ENCODE measurements around the gene RAB28. TPM values are rescaled to one million over a fixed set of nuclear protein-coding genes. Genes with fewer than 3 reads are reported as not detected.

RAB28 gene
- total and polyA plus RNA-seq, 12 donors: 9.7 to 23.1 (median 15.3) TPM

GRCh38 chr4:13525606-13526281 is 41.6 kb upstream of the RAB28 start:
- Histone ChIP-seq H3K27ac (no peak overlapping the region), H3K27me3 (peaks cover 97% of the 10 kb centered on the region), H3K4me1 (replicated peaks in 1 of 2) (no peaks in the 10 kb centered on the region), H3K36me3 (replicated peaks in 1 of 2) (no peaks in the 10 kb centered on the region), H3K4me3 (no peak overlapping the region), H3K9me3 (replicated peaks in 1 of 3) (no peaks in the 10 kb centered on the region)
- WGBS, 4 donors: 37 to 49% (median 44%) methylated on average over 4 of the region's 4 CpGs
- no peak for TF ChIP-seq CTCF (IDR thresholded peaks at IDR 0.05)
- no peak for TF ChIP-seq POLR2A (IDR thresholded peaks at IDR 0.05)
- DNase-seq: no peak
- intact Hi-C loops (cut with DNase I): no loop called here

- Histone ChIP-seq H3K4me1 (replicated peaks in 1 of 2) (no peaks in the 10 kb centered on the region), H3K36me3 (replicated peaks in 1 of 2) (no peaks in the 10 kb centered on the region), H3K27ac (no peak overlapping the region), H3K27me3 (peaks cover 97% of the 10 kb centered on the region), H3K4me3 (no peak overlapping the region), H3K9me3 (replicated peaks in 1 of 3) (no peaks in the 10 kb centered on the region)
- intact Hi-C loops (cut with DNase I): no loop called here
- no peak for DNase-seq
- TF ChIP-seq CTCF (IDR thresholded peaks at IDR 0.05) (no peak), POLR2A (IDR thresholded peaks at IDR 0.05) (no peak)
- WGBS, 4 donors: 9 to 21% (median 12%) methylated on average over 15 to 36 of the region's 36 CpGs
Observed at GRCh38 chr4:13524504-13525243, 40.5 kb upstream of the RAB28 start.

- intact Hi-C loops (cut with DNase I): no loop called here
Observed at GRCh38 chr4:13523591-13524503, 39.7 kb upstream of the RAB28 start.

More at GRCh38 chr4:13523591-13524503, 39.7 kb upstream of the RAB28 start:
- no peak for TF ChIP-seq POLR2A (IDR thresholded peaks at IDR 0.05)
- TF ChIP-seq CTCF (IDR thresholded peaks at IDR 0.05): no peak
- 9 to 15% (median 14%) methylated on average over 34 to 59 of the region's 59 CpGs for WGBS, 4 donors
- no peak overlapping the region for H3K27ac ChIP-seq
- no peaks in the 10 kb centered on the region for H3K36me3 ChIP-seq (replicated peaks in 1 of 2)
- DNase-seq: no peak
- no peaks in the 10 kb centered on the region for H3K9me3 ChIP-seq (replicated peaks in 1 of 3)
- no peak overlapping the region for H3K4me3 ChIP-seq
- no peaks in the 10 kb centered on the region for H3K4me1 ChIP-seq (replicated peaks in 1 of 2)
- H3K27me3 ChIP-seq: peaks cover 95% of the 10 kb centered on the region

All from adrenal gland (tissue), 12 donors.